HepG2 (cell line): ENCODE measurements around the gene ELOVL7. TPM values are rescaled to one million over a fixed set of nuclear protein-coding genes. Genes with fewer than 3 reads are reported as not detected.

Source experiments
- ATAC-seq: fragments of 200-7000 bp; cut with Tn5 transposase; 3 replicates; pipeline ENCODE4 v1.9.1; 2020; ENCODE audit warnings: mild to moderate bottlenecking, moderate library complexity
- BruUV-seq: library from RNA; stranded (reverse); fragments of 400-500 nt; replicated peaks from 2 replicates; lab custom pipeline; 2021; lab: Mats Ljungman, UMichigan
- CTCF ChIA-PET: fragments of 300-600 bp; formaldehyde crosslinking; extraction: SDS; loops from one replicate; lab custom pipeline; 2021; ENCODE audit warnings: low total read pairs, inconsistent platforms, low intra/inter-chr PET ratio; lab: Yijun Ruan, JAX
- POLR2A ChIA-PET: fragments of 350-600 bp; sonication (Branson Sonifier 250); formaldehyde crosslinking; loops from one replicate; lab custom pipeline; 2020; ENCODE audit warnings: antibody characterized with exemption, inconsistent platforms; lab: Yijun Ruan, JAX
- DNase-seq: peaks from one replicate; pipeline ENCODE4 v3.0.0-alpha.2; 2015; ENCODE audit warnings: low spot score
- FAIRE-seq: peaks from 3 replicates; lab custom pipeline; 2011; peaks lifted over from hg19 to GRCh38; lab: Jason Lieb, UNC
- H2AFZ ChIP-seq: one replicate; pipeline ENCODE4 v1.6.1; 2011; ENCODE audit warnings: low read length, inconsistent platforms
- H3K27ac ChIP-seq: fragments of 300-600 bp; 3 replicates; pipeline ENCODE4 v1.8.0; 2011; ENCODE audit warnings: mixed run types, mild to moderate bottlenecking, mixed read lengths, low read length, inconsistent platforms; ENCODE audit not compliant: insufficient read depth; ENCODE audit errors: extremely low read length
- H3K27me3 ChIP-seq, 2 experiments: fragments of 200-600 bp in 1 of 2; 2 replicates in 1 of 2; 3 replicates in 1 of 2; pipeline versions ENCODE4 v1.6.0 to v1.8.0; 2011; ENCODE audit warnings: low read length in 2 of 2, mild to moderate bottlenecking in 2 of 2, moderate library complexity in 2 of 2, inconsistent platforms in 1 of 2; ENCODE audit not compliant: insufficient read depth in 2 of 2, control insufficient read depth in 1 of 2
- H3K36me3 ChIP-seq, 2 experiments: fragments of 200-600 bp in 1 of 2; replicated peaks in 1 of 2; 2 replicates in 1 of 2; 3 replicates in 1 of 2; pipeline versions ENCODE4 v1.5.1 to v1.8.0; 2011; ENCODE audit warnings: low read length in 2 of 2, inconsistent platforms in 1 of 2; ENCODE audit not compliant: insufficient read depth in 2 of 2, control insufficient read depth in 1 of 2
- H3K4me1 ChIP-seq: 2 replicates; pipeline ENCODE4 v1.5.1; 2012; ENCODE audit warnings: low read length, inconsistent platforms; ENCODE audit not compliant: insufficient read depth
- H3K4me2 ChIP-seq: 2 replicates; pipeline ENCODE4 v1.6.0; 2011; ENCODE audit warnings: low read depth, low read length, inconsistent platforms
- H3K4me3 ChIP-seq, 3 experiments: fragments of 200-600 bp in 1 of 3; sonication (generic), shearing (Covaris generic) in 1 of 3; replicated peaks in 1 of 3; 2 replicates each; pipeline ENCODE4 v1.5.1; 2011 to 2016; ENCODE audit warnings: low read length in 3 of 3, inconsistent platforms in 2 of 3, low read depth in 2 of 3, mild to moderate bottlenecking in 2 of 3, control low read depth in 1 of 3, mixed read lengths in 1 of 3; ENCODE audit not compliant: insufficient read depth in 1 of 3
- H3K79me2 ChIP-seq: one replicate; pipeline ENCODE4 v1.6.1; 2011; ENCODE audit warnings: low read length, inconsistent platforms; ENCODE audit not compliant: insufficient read depth
- H3K9ac ChIP-seq: 2 replicates; pipeline ENCODE4 v1.6.0; 2011; ENCODE audit warnings: mild to moderate bottlenecking, low read depth, low read length, inconsistent platforms; ENCODE audit not compliant: insufficient read depth
- H3K9me3 ChIP-seq: 2 replicates; pipeline ENCODE4 v1.5.1; 2012; ENCODE audit warnings: mild to moderate bottlenecking, low read length
- H4K20me1 ChIP-seq: 2 replicates; pipeline ENCODE4 v1.6.0; 2011; ENCODE audit warnings: inconsistent platforms, mild to moderate bottlenecking, low read length, moderate library complexity; ENCODE audit not compliant: insufficient read depth
- BCL6 ChIP-seq: IDR thresholded peaks from 2 replicates; pipeline ENCODE4 v1.6.1; 2016; ENCODE audit warnings: missing genetic modification reagents, missing compliant biosample characterization
- HCFC1 ChIP-seq: fragments of 150-350 bp; IDR thresholded peaks from 2 replicates; pipeline ENCODE4 v1.6.1; 2014; ENCODE audit warnings: low read depth, low read length
- IKZF1 ChIP-seq: fragments of 450-650 bp; IDR thresholded peaks from 2 replicates; pipeline ENCODE4 v1.7.1; 2016
- KLF9 ChIP-seq: IDR thresholded peaks from 2 replicates; pipeline ENCODE4 v1.6.1; 2016; ENCODE audit warnings: low read depth
- MAFG ChIP-seq: sonication (generic); formaldehyde crosslinking; IDR thresholded peaks from 2 replicates; pipeline ENCODE4 v1.5.1; 2020; ENCODE audit warnings: mild to moderate bottlenecking, missing genetic modification reagents
- NFE2 ChIP-seq: sonication (generic); formaldehyde crosslinking; IDR thresholded peaks from 2 replicates; pipeline ENCODE4 v1.4.0; 2020; ENCODE audit warnings: missing genetic modification reagents
- SALL2 ChIP-seq: sonication (generic); formaldehyde crosslinking; IDR thresholded peaks from 2 replicates; pipeline ENCODE4 v1.8.1; 2023; ENCODE audit warnings: mild to moderate bottlenecking, missing genetic modification reagents, inconsistent platforms
- SIN3B ChIP-seq: fragments of 150-350 bp; IDR thresholded peaks from 2 replicates; pipeline ENCODE4 v1.6.1; 2014; ENCODE audit warnings: low read length
- ZNF12 ChIP-seq: sonication (generic); formaldehyde crosslinking; IDR thresholded peaks from 2 replicates; pipeline ENCODE4 v1.5.0; 2020; ENCODE audit warnings: missing genetic modification reagents
- ZNF350 ChIP-seq: sonication (generic); formaldehyde crosslinking; IDR thresholded peaks from 2 replicates; pipeline ENCODE4 v1.4.0; 2020; ENCODE audit warnings: mild to moderate bottlenecking, low read depth, missing genetic modification reagents, borderline replicate concordance
- ZNF577 ChIP-seq: sonication (generic); formaldehyde crosslinking; IDR thresholded peaks from 2 replicates; pipeline ENCODE4 v1.4.0; 2020; ENCODE audit warnings: mild to moderate bottlenecking, low read depth, missing genetic modification reagents, borderline replicate concordance
- ZNF629 ChIP-seq: sonication (generic); formaldehyde crosslinking; conservative IDR thresholded peaks from 2 replicates; pipeline ENCODE4 v1.5.0; 2020; ENCODE audit warnings: missing genetic modification reagents
- ZNF775 ChIP-seq: sonication (generic); formaldehyde crosslinking; IDR thresholded peaks from 2 replicates; pipeline ENCODE4 v1.4.0; 2020; ENCODE audit warnings: missing genetic modification reagents, mild to moderate bottlenecking, moderate library complexity, borderline replicate concordance
- WGBS: methylation state at CpG from one replicate; pipeline ENCODE4 v1.1.6; 2017; ENCODE audit warnings: low lambda C conversion rate; 5-methylcytosine and 5-hydroxymethylcytosine counted together
- in situ Hi-C: cut with HindIII; loops from 2 replicates; pipeline ENCODE4 v1.10.0; 2017; ENCODE audit warnings: low pct_unique_long_range_greater_than_20kb; ENCODE audit not compliant: extremely low pct_ligation_motif_present
- intact Hi-C: fragments of 100-400 bp; cut with micrococcal nuclease; formaldehyde crosslinking; loops from one replicate; pipeline ENCODE4 v1.10.0; 2022; ENCODE audit not compliant: unreplicated experiment
- polyA plus RNA-seq, 8 experiments: library from polyadenylated mRNA; depleted of rRNA in 3 of 8; stranded (reverse) in 7 of 8; unstranded in 1 of 8; fragments of >200 nt; fragmentation: Illumina TruSeq in 4 of 8; extraction: Trizol in 4 of 8; gene quantifications; 2 replicates each; pipeline versions ENCODE4 v1.2.1 to v1.2.3, GENCODE V29; 2011 to 2016; ENCODE audit warnings: low read depth in 4 of 8, missing spikeins in 1 of 8, mixed read lengths in 1 of 8; ENCODE audit not compliant: insufficient read depth in 1 of 8
- total RNA-seq, 5 experiments: library from RNA; depleted of rRNA; stranded (reverse); fragments of >200 nt; fragmentation: Illumina TruSeq; extraction: Trizol; gene quantifications; 2 replicates each; pipeline ENCODE4 v1.2.3, GENCODE V29; 2016; ENCODE audit warnings: low read depth in 1 of 5
- TF ChIP-seq, protein P1 (sequence below): sonication (generic); formaldehyde crosslinking; IDR thresholded peaks from 2 replicates; pipeline ENCODE4 v1.4.0; 2020; ENCODE audit warnings: missing genetic modification reagents
- TF ChIP-seq, protein P2 (sequence below): IDR thresholded peaks from 2 replicates; pipeline ENCODE4 v1.6.1; 2016; ENCODE audit warnings: mild to moderate bottlenecking, missing biosample characterization, missing genetic modification reagents
- TF ChIP-seq, protein P3 (sequence below): sonication (generic); formaldehyde crosslinking; IDR thresholded peaks from 2 replicates; pipeline ENCODE4 v1.5.0; 2020; ENCODE audit warnings: mild to moderate bottlenecking, missing genetic modification reagents, borderline replicate concordance

ELOVL7 gene
- total and polyA plus RNA-seq, 2 of the 13 experiments (the other 11 are each of a cell fraction or from before 2014, with no cell fraction given), result 4.5 to 7.3 TPM

DNA sequence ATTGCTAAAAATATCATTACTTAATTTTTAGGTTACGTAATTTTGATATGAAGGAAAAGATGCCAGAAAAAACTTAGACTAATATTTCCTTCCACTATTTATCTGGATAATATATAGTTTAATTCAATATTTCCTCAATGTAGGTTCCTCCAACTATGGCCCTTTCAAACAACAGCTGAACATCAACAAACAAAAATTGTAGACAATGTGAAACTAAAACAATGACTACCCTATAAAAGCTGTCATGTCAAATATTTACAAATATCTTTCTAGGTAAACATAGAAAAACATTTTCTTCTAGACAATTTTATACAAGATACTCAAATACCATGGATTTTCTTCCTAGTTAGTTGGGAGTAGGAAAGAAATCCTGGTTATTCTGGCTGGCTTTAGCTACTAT lies 16.9 kb downstream of the ELOVL7 start:
- intact Hi-C loops (no loop called here), in situ Hi-C loops (no loop called here)
- whole genome bisulfite sequencing, result 98% methylated on average over 1 of the region's 1 CpG
- CTCF ChIA-PET, result no interaction called here
- Histone ChIP-seq H3K9ac (no peak overlapping the region), H3K27me3 (no peaks in the 10 kb centered on the region), H3K79me2 (no peaks in the 10 kb centered on the region), H3K4me1 (no peaks in the 10 kb centered on the region), H3K36me3 (no peaks in the 10 kb centered on the region), H4K20me1 (no peaks in the 10 kb centered on the region), H3K9me3 (no peaks in the 10 kb centered on the region), H3K4me2 (no peak overlapping the region), H2AFZ (no peak overlapping the region), H3K27ac (no peak overlapping the region), H3K4me3 (no peak overlapping the region)
- POLR2A ChIA-PET, result no interaction called here
- TF ChIP-seq ZNF577 (CRISPR knock-in tag) (no peak), ZNF775 (CRISPR knock-in tag) (no peak), SIN3B (no peak), SALL2 (no peak), ZNF629 (CRISPR knock-in tag) (no peak), HCFC1 (no peak)
- TF ChIP-seq, protein P1, sequence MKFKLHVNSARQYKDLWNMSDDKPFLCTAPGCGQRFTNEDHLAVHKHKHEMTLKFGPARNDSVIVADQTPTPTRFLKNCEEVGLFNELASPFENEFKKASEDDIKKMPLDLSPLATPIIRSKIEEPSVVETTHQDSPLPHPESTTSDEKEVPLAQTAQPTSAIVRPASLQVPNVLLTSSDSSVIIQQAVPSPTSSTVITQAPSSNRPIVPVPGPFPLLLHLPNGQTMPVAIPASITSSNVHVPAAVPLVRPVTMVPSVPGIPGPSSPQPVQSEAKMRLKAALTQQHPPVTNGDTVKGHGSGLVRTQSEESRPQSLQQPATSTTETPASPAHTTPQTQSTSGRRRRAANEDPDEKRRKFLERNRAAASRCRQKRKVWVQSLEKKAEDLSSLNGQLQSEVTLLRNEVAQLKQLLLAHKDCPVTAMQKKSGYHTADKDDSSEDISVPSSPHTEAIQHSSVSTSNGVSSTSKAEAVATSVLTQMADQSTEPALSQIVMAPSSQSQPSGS (CRISPR knock-in tag), result no peak
- TF ChIP-seq, protein P2, sequence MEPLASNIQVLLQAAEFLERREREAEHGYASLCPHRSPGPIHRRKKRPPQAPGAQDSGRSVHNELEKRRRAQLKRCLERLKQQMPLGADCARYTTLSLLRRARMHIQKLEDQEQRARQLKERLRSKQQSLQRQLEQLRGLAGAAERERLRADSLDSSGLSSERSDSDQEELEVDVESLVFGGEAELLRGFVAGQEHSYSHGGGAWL (CRISPR knock-in tag), result no peak
- ATAC-seq (no peak), DNase-seq (no peak), FAIRE-seq (no peak)
- BruUV-seq, result no TSS peak

DNA sequence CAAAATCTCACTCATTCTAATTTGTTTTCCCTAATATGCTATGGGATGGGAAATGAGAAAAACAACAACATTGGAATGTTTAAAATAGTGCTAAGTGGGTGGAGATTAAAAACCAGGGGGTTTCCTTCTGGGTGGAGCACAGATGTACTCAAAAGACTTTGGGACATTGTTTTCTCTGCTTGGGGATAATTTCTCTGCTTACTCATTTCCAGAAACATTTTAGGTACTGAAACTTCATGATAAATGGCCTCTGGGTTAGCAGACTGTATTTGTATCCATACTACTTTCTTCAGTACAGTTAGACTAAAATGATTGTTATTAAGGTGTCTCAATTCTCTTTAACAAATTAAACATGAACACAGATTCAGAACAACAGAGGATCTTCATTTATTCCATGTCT lies 17.4 kb downstream of the ELOVL7 start:
- Histone ChIP-seq H3K36me3 (no peaks in the 10 kb centered on the region), H3K9me3 (no peaks in the 10 kb centered on the region), H3K9ac (no peak overlapping the region), H3K79me2 (no peaks in the 10 kb centered on the region), H2AFZ (no peak overlapping the region), H3K4me3 (no peak overlapping the region), H3K27ac (no peak overlapping the region), H4K20me1 (no peaks in the 10 kb centered on the region), H3K4me2 (no peak overlapping the region), H3K4me1 (no peaks in the 10 kb centered on the region), H3K27me3 (no peaks in the 10 kb centered on the region)
- DNase-seq (no peak), ATAC-seq (no peak), FAIRE-seq (no peak)
- intact Hi-C loops, result no loop called here
- no TSS peak for BruUV-seq
- ChIA-PET POLR2A (no interaction called here), CTCF (no interaction called here)
- in situ Hi-C loops, result no loop called here
- TF ChIP-seq BCL6 (no peak), MAFG (CRISPR knock-in tag) (no peak), KLF9 (CRISPR knock-in tag) (no peak), ZNF350 (CRISPR knock-in tag) (no peak), ZNF12 (CRISPR knock-in tag) (no peak), IKZF1 (no peak), NFE2 (no peak)
- TF ChIP-seq, protein P3, sequence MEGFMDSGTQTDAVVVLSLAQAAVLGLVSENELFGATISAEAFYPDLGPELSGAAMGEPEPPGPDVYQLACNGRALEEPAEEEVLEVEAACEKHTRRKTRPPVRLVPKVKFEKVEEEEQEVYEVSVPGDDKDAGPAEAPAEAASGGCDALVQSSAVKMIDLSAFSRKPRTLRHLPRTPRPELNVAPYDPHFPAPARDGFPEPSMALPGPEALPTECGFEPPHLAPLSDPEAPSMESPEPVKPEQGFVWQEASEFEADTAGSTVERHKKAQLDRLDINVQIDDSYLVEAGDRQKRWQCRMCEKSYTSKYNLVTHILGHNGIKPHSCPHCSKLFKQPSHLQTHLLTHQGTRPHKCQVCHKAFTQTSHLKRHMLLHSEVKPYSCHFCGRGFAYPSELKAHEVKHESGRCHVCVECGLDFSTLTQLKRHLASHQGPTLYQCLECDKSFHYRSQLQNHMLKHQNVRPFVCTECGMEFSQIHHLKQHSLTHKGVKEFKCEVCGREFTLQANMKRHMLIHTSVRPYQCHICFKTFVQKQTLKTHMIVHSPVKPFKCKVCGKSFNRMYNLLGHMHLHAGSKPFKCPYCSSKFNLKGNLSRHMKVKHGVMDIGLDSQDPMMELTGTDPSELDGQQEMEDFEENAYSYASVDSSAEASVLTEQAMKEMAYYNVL, result no peak
